ENCODE measurements around the gene SMG9. TPM values are rescaled to one million over a fixed set of nuclear protein-coding genes. Genes with fewer than 3 reads are reported as not detected.
"Not testable (repeated sequence)": the region's sequence is repeated elsewhere in the genome, so short reads cannot be mapped to it uniquely, and the experiment has no call there.

The SMG9 gene
- total and polyA plus RNA-seq, 2 of the 13 experiments (the other 11 are each of a cell fraction or from before 2014, with no cell fraction given): 16.1 to 18.7 TPM

- TF ChIP-seq ZNF713 (CRISPR knock-in tag; IDR thresholded peaks at IDR 0.05): no peak
Observed at GRCh38 chr19:43682824-43683661, 71.7 kb downstream of the SMG9 start (continued).

- in situ Hi-C loops (cut with HindIII; ENCODE audit: extremely low pct_ligation_motif_present, low pct_unique_long_range_greater_than_20kb); intact Hi-C loops (cut with micrococcal nuclease; ENCODE audit: unreplicated experiment); ATAC-seq; BruUV-seq (replicated peaks); H3K4me1 ChIP-seq (ENCODE audit: insufficient read depth, low read length); H3K27ac ChIP-seq (ENCODE audit: extremely low read length, insufficient read depth, low read length); CTCF ChIA-PET (ENCODE audit: low intra/inter-chr PET ratio, low total read pairs); H3K4me3 ChIP-seq (replicated peaks in 1 of 3; ENCODE audit: insufficient read depth in 1 of 3, low read depth in 2 of 3, low read length in 3 of 3); FAIRE-seq; H4K20me1 ChIP-seq (ENCODE audit: insufficient read depth, low read length); DNase-seq (ENCODE audit: low spot score); H2AFZ ChIP-seq (ENCODE audit: low read length); POLR2A ChIA-PET; H3K36me3 ChIP-seq (replicated peaks in 1 of 2; ENCODE audit: control insufficient read depth in 1 of 2, insufficient read depth in 2 of 2, low read length in 2 of 2); H3K9ac ChIP-seq (ENCODE audit: insufficient read depth, low read depth, low read length); H3K27me3 ChIP-seq (ENCODE audit: control insufficient read depth in 1 of 2, insufficient read depth in 2 of 2, low read length in 2 of 2); H3K4me2 ChIP-seq (ENCODE audit: low read depth, low read length); H3K9me3 ChIP-seq (ENCODE audit: low read length); H3K79me2 ChIP-seq (ENCODE audit: insufficient read depth, low read length): not testable (repeated sequence)
- 27% methylated on average over 5 of the region's 5 CpGs for WGBS (ENCODE audit: low lambda C conversion rate)
Observed at GRCh38 chr19:43682269-43682668, 72.5 kb downstream of the SMG9 start.

DNA sequence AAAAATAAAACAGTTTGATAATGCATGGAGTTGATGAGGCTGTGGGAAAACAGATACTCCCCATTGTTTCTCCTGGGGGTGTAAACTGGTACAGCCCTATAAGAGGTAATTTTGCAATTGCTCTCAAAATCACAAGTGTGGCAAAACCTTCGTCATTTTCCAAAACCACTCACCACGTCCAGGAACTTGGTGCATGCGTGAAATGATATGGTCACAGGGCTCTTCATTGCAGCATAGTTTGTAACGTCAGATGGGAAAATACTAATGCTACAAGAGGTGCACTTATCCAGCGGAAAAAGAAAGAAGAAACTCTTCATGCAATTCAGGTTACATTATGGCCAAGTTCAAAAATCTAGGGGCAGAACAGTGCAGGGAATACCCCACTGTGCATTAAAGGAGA lies 72.9 kb downstream of the SMG9 start:
- in situ Hi-C loops (cut with HindIII; ENCODE audit: extremely low pct_ligation_motif_present, low pct_unique_long_range_greater_than_20kb) (no loop called here), intact Hi-C loops (cut with micrococcal nuclease; ENCODE audit: unreplicated experiment) (no loop called here)
- DNase-seq (ENCODE audit: low spot score) (no peak), ATAC-seq (no peak), FAIRE-seq (no peak)
- no peaks in the 10 kb centered on the region for H3K9me3 ChIP-seq (ENCODE audit: low read length)
- H3K4me2 ChIP-seq (ENCODE audit: low read depth, low read length): no peak overlapping the region
- no peaks in the 10 kb centered on the region for H4K20me1 ChIP-seq (ENCODE audit: insufficient read depth, low read length)
- no peak overlapping the region for H3K9ac ChIP-seq (ENCODE audit: insufficient read depth, low read depth, low read length)
- H2AFZ ChIP-seq (ENCODE audit: low read length): no peak overlapping the region
- no peaks in the 10 kb centered on the region for H3K36me3 ChIP-seq (replicated peaks in 1 of 2; ENCODE audit: control insufficient read depth in 1 of 2, insufficient read depth in 2 of 2, low read length in 2 of 2)
- no peaks in the 10 kb centered on the region; a peak in 2 of 5 replicates for H3K27me3 ChIP-seq (ENCODE audit: control insufficient read depth in 1 of 2, insufficient read depth in 2 of 2, low read length in 2 of 2)
- no peak overlapping the region for H3K4me3 ChIP-seq (replicated peaks in 1 of 3; ENCODE audit: insufficient read depth in 1 of 3, low read depth in 2 of 3, low read length in 3 of 3)
- no peaks in the 10 kb centered on the region for H3K4me1 ChIP-seq (ENCODE audit: insufficient read depth, low read length)
- 17% methylated on average over 5 of the region's 5 CpGs for WGBS (ENCODE audit: low lambda C conversion rate)
- H3K27ac ChIP-seq (ENCODE audit: extremely low read length, insufficient read depth, low read length): no peak overlapping the region
- CTCF ChIA-PET (ENCODE audit: low intra/inter-chr PET ratio, low total read pairs): no interaction called here
- H3K79me2 ChIP-seq (ENCODE audit: insufficient read depth, low read length): no peaks in the 10 kb centered on the region
- POLR2A ChIA-PET: no interaction called here
- BruUV-seq (replicated peaks): no TSS peak
- TF ChIP-seq ZSCAN12 (CRISPR knock-in tag; IDR thresholded peaks at IDR 0.05) (no peak), ZNF513 (CRISPR knock-in tag; conservative IDR thresholded peaks at IDR 0.05) (no peak), MTERF4 (CRISPR knock-in tag; IDR thresholded peaks at IDR 0.05) (no peak)

Data from HepG2 (cell line).